ENCODE data around the gene C2orf81. TPM values are rescaled to one million over a fixed set of nuclear protein-coding genes. Genes with fewer than 3 reads are reported as not detected.
"Not testable (repeated sequence)": the region's sequence is repeated elsewhere in the genome, so short reads cannot be mapped to it uniquely, and the experiment has no call there.

Gene C2orf81
- 1.9 TPM for polyA plus RNA-seq (2013, experiment 1 of 2; ENCODE audit: insufficient read length)
- 1.7 TPM for polyA plus RNA-seq (2013, experiment 2 of 2; ENCODE audit: insufficient read length)

DNA sequence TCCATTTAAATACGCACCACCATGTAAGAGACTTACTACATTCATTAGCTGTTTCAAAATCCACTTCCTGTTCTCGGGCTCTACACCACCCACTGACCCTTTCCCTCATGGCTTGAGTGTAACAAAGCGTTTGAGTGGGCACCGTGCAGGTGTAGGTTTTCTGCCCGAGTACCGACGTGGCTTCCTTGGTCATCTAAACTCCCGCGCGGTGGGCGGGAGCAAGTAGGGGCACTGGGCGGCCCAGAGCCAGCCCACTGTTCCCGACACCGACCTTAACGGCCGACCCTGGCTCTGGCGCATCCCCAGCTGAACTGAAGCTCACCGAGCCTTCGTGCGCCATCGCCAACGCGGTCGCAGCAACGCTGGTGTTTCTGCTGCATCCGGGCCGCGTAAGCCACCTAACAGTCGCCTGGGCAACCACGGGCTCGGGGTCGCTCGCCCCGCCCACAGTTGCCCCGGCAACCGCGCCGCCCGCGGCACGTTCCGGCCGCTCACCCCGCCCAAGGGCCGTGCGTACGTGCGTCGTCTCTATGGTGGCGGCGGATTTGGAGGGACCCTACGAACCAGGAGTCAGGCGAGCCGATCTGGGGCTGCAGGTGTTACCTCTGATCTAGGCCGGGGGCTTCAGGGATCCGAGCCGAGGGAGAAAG lies at the start of gene C2orf81, which contains the start of gene WDR54:
Gene C2orf81, minus strand, starts transcription at position 399 of the 650 bp plus-strand sequence. Its CDS starts 59 bp downstream, at position 340.
Gene WDR54, plus strand, starts transcription at position 510 of the 650 bp plus-strand sequence. CDS start 424 bp downstream, outside the sequence.
- DNase-seq, result peak; percentile 87

DNA sequence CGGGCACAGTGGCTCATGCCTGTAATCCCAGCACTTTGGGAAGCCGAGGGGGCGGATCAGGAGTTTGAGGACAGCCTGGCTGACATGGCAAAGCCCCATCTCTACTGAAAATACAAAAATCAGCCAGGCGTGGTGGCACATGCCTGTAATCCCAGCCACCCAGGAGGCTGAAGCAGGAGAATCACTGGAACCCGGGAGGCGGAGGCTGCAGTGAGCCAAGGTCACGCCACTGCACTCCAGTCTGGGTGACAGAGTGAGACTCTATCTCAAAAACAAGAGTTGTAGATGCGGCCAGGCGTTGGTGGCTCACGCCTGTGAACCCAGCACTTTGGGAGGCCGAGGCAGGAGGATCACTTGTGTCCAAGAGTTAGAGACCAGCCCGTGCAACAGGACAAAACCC lies 49.3 kb upstream of the C2orf81 start:
- not testable (repeated sequence) for DNase-seq

DNA sequence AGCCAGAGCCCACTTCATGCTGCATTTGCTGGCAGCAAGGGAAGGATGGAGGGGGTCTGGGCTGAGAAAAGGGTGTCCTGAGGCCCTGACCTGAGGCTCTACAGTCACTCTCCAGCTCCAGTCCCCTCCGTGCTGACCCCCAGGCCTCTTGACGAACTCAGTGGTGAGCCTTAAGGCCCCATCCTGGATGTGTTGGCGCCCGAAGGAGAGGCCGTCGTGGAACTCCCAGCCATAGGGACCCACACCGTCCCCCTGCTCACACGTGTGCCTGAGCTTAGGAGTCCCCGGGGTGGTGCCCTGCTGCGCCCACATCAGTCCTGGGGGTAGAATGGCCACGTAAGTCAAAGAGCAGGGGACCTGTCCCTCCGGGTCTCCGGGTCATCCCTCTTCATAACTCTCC lies 43.0 kb upstream of the C2orf81 start:
- DNase-seq, result no peak

DNA sequence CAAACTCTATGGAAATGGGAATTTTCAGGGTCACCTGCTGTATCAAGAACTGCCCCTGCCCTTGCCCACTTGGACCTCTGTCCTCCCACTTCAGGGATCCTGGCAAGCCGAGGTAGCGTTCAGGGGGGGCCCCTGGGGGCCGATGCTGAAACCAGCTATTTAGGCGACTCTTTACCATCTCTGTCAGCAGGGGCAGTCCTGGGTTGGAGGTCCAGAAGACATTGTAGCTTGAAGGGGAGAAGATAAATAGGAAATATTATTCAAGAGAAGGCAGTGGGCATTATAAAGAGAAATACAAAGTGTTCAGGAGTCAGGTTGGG lies 41.3 kb upstream of the C2orf81 start:
- no peak for DNase-seq

DNA sequence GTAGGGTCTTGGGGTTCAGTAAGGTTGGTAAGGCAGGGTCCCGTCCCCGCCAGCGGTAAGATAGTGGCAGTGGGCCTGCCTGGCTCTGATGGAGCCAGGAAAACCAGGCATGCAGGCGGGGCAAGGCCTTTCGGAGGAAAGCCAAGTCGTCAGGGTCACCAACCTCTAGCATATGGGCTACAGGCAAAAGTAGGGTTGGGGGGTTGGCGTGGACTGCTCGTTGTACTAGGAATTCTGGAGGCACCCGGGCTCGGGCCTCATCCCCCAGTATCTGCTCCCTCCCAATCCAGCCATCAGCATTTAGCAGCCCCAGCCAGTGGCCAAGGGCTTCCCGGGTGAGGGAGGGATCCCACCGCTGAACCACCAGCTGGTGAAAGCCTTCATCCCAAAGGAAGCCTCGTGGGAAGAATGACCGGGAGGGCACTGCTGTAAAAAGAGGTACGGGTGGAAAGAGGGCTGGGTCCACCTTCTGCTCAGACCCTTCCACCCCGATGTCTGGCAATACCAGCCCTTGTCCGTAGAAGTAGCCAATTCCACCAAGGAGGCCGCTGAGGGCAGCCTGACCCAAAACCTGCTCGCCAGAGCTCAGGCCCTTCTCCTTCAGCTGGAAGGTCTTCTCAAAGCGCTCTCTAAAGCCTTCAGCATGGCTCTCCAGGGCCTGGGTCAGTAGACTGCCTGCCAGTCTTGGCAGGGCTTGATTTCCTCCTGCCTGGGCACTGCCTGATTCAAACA lies 40.8 kb upstream of the C2orf81 start:
- no peak for DNase-seq

DNA sequence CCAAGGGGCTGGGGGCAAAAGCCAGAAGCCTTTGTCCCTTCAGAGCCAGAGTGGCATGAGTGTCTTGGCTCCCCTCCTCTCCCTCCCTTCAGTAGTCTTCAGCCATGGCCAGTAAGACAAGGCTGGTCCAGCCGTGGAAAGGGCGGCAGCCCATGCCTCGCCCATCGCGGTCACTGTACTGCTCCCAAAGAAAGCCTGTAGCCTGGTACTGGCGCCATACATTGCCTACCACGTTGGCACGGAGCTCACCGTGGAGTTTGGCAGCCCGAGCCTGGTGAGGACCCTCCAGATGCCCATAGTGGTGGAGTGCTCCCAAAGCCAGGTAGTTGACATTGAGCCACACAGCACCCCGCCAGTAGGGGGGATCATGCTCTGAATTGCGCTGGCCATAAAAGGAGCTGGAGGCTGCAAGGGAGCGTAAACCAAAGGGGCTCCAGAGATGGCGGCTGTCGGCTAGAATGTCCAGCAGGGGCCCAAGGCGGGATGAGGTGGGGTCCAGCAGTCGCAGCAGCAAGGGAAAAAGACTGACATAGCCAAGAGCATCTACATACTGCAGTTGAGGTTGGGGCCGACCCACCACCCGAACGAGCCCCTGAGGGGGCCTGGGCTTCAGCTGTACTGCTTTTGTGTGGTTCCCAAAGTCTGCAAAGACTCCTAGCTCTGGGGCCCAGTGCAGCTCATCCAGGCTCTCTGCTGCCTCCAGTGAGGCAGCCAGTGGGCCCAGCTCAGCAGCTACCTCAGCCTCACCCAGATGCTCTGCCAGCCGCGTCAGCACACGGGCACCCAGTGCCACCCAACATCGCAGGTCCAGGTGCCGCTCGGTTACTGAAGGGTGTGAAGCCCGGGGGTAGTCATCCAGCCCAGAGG lies 40.0 kb upstream of the C2orf81 start:
- DNase-seq, result no peak

DNA sequence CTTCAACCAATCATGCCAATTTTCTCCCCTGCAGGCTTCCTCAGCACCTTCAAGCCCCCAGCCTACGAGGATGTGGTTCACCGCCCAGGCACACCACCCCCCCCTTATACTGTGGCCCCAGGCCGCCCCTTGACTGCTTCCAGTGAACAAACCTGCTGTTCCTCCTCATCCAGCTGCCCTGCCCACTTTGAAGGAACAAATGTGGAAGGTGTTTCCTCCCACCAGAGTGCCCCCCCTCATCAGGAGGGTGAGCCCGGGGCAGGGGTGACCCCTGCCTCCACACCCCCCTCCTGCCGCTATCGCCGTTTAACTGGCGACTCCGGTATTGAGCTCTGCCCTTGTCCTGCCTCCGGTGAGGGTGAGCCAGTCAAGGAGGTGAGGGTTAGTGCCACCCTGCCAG lies 38.8 kb upstream of the C2orf81 start:
- DNase-seq, result not testable (repeated sequence)

DNA sequence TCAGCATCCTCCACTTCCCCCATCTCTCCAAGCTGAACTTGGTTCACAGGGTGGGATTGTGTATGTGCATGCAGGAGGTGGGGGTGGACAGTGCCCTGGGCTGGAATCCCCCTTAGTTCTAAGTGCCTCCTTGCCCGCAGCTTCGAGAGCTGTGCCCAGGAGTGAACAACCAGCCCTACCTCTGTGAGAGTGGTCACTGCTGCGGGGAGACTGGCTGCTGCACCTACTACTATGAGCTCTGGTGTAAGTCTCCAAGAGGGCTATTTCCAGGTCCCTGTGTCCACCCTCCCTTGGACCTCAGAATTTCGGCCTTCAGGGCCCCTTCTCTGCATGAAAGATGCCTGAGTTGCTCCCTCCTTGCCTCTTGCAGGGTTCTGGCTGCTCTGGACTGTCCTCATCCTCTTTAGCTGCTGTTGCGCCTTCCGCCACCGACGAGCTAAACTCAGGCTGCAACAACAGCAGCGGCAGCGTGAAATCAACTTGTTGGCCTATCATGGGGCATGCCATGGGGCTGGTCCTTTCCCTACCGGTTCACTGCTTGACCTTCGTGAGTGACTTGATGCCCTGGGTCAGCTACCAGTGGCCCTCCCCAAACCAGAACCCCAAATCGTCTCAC lies 38.2 kb upstream of the C2orf81 start:
- not testable (repeated sequence) for DNase-seq

DNA sequence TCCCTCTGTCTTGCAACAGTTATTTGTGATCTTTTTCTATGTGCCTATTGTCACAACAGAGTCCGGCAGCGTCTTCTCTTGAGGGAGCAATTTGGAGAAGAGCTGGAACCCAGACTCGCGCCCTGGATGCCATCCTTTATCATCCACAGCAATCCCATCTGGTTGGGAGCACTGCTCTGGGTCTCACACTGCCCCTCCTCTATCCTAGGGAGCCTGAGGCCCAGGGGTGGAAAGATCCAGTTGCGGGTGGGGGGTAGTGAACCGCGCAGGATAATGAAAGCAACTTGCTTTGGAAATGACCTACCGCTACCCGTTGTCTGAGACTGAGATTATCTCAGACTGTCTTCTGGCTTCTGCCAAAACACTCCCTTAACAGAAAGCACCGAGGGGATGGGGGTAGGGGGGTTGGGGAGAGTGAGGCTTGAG lies 37.5 kb upstream of the C2orf81 start:
- DNase-seq, result no peak

DNA sequence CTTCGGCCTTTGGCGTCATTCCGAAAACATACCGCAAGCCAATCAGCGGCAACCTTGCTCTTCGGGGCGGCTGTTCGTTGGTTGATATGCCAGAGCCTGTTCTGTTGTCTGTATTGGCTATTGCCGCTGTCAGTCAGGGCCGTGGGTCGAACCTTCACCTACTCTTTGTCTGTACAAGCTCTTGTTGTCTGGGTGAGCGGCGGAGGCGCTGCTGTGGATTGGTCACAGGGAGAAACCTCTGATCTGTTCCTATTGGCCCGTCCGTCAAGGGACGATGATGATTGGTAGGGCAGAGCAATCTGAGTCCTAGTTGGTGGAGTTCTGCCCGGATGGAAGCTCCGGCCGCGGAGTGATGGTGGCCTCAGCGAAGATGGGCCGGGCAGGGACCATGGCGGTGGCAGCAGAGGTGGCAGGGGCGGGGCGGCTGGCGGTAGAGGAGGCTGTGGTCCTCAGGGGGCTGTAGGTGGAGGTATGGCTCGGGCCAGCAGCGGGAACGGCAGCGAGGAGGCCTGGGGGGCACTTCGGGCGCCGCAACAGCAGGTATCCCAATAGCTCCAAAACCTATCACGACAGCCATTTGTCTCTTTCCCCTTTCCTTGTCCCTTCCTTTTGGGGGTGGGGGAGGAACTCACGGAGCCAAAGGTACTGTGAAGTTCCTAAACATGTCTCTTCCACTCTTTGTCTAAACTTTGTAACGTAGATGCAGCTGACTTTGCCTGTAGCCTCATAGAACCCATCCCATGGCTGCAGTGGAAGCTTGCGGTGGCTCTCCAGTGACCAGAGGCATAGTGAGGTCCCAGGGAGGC lies 36.9 kb upstream of the C2orf81 start, which contains the start of gene WBP1:
Gene WBP1, plus strand, starts transcription at position 307 of the 806 bp plus-strand sequence. Its CDS starts 165 bp downstream, at position 472.
- peak; percentile 100 for DNase-seq

DNA sequence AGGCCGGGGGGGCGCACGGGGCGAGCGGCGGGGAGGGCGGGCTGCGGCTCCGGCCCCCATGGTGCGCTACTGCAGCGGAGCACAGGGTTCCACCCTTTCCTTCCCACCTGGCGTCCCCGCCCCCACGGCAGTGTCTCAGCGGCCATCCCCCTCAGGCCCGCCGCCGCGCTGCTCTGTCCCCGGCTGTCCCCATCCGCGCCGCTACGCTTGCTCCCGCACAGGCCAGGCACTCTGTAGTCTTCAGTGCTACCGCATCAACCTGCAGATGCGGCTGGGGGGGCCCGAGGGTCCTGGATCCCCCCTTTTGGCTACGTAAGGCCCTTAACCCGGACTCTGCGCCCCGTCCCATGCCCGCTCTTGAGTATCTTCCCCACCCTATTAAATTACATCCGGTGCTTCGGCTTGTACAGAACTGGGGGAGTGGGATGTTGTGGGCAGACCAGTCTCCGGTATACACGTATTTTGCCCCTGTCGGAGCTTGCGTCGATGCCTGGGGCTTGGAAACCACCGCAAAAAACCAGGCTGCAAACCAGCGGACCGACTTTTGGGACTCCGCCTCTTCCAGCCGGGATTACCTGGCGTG lies 36.2 kb upstream of the C2orf81 start:
- DNase-seq, result peak; percentile 24

DNA sequence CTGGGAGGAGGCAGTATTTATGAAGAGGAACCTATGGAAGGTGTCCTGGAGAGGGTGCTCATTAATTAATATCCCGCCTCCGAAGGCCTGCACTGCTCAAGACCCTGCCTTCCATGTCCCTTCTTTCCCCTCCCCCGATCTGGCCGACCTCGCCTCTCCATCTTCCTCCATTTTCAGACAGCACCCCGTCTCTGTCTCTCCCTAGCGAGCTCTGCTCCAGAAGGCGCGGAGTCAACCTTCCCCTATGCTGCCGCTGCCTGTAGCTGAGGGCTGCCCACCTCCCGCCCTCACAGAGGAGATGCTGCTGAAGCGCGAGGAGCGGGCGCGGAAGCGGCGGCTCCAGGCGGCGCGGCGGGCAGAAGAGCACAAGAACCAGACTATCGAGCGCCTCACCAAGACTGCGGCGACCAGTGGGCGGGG lies 35.7 kb upstream of the C2orf81 start:
- peak; percentile 17 for DNase-seq

DNA sequence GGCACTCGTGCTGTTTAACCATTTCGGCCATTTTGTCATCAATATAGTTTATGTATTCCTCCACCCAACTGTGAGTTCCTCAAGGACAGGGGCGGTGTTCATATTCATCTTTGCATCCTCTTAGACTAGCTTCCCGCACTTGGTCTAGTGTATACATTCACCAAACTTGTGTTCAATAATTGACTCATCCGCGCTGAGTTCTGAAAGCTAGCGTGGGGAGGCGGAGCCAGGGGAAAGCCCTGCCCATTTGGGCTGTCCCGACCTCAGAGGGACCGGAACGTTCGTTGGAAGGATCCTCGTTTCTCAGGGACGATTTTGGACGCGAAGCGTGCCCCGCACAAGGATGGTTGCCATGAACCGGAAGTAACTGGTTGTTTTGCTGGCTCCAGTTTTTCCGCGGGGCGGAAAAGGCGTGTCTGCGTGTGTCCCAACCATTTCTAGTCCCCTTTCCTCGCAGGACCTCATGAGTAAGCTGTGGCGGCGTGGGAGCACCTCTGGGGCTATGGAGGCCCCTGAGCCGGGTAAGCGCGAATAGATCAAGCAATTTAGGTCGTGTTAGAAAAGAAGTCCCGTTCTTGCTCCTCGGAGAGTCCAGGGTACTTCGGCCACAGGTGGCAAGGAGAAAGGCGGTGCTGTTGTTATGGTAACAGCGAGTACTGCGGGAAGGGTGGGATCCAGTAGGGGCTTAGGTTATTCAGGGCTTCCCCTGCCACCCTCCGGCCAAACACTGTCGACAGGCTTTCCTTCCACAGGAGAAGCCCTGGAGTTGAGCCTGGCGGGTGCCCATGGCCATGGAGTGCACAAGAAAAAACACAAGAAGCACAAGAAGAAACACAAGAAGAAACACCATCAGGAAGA lies 33.5 kb upstream of the C2orf81 start, which contains the start of gene INO80B:
Gene INO80B, plus strand, starts transcription at position 434 of the 858 bp plus-strand sequence. Its CDS starts 30 bp downstream, at position 464.
- peak; percentile 98 for DNase-seq

DNA sequence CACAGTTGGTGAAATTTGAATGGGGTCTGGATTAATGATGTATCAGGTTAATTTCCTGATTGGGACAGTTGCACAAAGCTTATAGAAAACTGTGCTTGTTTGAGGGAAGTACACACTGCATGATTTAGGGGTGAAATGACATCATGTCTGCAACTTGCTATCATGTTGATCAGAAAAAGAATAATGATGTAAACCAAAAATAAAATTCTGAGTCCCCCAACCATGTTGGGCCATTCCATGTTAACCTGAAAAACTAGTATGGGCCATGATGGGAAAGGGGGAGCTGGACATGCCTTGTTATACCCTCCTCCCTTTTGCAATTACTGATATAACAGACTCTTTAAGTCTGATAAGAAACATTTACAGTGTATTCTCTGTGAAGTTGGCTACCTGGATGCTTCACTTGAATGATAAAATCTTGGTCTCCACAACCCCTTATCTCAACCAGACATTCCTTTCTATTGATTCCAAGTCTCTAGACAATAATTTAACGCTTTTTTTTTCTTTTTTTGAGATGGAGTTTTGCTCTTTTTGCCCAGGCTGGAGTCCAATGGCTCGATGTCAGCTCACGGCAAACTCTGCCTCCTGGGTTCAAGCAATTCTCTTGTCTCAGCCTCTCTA lies 29.3 kb upstream of the C2orf81 start:
- no peak for DNase-seq

DNA sequence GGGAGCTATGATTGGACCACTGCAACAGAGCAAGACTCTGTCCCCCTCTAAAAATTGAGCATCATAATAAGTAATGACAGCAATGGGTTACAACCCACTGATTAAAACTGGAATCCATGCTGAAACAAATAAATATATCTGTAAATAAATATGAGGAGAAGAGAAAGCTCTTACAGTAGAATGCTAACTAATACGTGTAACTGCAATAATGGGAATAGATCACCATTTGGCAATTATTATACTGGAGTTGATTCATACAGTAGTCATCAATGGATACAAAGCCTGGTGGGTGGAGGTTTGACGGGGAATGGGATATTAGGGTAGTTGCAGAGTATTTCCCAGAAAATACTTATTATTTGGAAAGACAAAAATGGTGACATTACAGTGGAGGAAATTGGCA lies 27.4 kb upstream of the C2orf81 start:
- no peak for DNase-seq

DNA sequence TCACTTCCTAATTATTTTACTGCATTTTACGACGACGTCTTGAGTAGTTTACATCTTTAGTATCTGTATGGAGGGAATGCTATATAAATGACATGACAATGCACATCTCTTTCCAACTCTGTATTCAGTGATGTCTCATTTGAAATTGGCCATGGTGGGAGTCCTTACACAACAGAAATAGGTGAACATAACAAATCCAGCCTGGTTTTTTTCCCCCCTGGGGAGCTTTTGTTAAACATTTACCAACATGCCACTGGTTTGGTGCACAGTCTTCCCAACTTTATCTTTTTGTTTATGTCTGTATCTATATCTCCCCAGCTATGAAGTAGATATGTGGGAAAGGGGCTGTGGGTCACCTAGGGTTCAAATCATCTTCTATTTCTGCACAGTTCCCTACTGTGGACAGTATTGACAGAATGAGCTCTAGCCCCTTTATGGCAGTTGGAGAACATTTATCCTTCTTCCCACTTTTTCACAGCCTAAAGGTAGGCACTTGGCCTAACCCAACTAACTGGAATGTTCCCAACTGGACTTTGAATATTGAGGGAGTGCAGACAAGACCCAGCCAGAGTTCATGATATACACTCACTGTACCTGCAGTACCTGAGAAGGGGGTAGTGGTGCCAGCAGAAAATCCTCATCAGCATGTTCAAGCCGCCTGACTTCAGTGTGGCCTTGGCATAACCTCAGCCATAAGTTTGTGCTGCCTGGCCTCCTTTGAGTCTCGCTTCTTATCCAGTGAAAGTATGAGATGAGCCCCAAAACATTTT lies 26.0 kb upstream of the C2orf81 start:
- DNase-seq, result no peak

DNA sequence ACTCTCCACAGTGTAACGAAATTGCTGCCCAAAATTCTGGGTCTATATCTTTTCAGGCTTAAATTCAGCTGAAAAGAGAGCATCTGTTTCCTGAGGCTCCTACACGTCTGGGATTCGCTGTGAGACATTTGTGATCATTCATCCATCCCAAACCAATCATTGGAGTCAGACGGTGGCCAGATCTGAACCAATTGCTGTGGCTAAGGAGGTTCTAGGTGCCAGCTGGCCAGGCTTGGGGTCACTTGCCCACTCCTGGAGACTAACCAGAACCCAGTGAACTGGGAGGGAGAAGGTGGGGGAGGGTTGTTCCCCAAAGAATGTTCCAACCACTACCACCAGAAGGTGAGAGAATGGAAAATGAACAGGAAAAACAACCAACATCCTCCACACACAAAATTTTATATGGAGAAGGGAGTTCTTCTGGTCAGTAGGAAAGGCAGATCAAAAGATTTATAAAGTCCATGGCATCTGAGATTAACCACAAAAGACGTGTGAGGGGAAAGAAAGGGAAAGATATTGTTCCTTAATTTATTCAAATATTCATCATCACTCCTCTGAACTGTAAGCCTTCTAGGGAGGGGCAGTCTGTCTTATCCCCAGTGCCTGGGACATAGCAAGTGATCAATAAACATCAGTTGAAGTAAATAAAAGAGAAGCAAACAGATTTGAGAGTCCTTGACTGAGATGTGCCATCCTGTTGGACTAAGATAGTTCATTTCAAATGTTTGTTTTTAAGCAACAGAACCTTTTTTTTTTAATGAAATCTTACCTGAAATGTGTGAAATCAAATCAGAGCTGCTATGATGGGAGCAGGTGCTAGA lies 23.3 kb upstream of the C2orf81 start:
- no peak for DNase-seq
